HG03571 (cell line): ENCODE data around the gene FAM3B.

ENCODE experiments used
- ATAC-seq: cut with Tn5 transposase; IDR thresholded peaks from one replicate; pipeline ENCODE4 v1.9.1; 2021; ENCODE audit not compliant: unreplicated experiment

FAM3B gene

GRCh38 chr21:41318218-41318617, 1.6 kb downstream of the FAM3B start:
- no peak for ATAC-seq

- no peak for ATAC-seq
These were observed 2.7 kb downstream of the FAM3B start for GRCh38 chr21:41319273-41319672.

- no peak for ATAC-seq
These were observed 4.8 kb downstream of the FAM3B start for GRCh38 chr21:41321211-41321907.

- ATAC-seq, result no peak
These were observed 5.4 kb downstream of the FAM3B start for GRCh38 chr21:41321908-41322495.

DNA sequence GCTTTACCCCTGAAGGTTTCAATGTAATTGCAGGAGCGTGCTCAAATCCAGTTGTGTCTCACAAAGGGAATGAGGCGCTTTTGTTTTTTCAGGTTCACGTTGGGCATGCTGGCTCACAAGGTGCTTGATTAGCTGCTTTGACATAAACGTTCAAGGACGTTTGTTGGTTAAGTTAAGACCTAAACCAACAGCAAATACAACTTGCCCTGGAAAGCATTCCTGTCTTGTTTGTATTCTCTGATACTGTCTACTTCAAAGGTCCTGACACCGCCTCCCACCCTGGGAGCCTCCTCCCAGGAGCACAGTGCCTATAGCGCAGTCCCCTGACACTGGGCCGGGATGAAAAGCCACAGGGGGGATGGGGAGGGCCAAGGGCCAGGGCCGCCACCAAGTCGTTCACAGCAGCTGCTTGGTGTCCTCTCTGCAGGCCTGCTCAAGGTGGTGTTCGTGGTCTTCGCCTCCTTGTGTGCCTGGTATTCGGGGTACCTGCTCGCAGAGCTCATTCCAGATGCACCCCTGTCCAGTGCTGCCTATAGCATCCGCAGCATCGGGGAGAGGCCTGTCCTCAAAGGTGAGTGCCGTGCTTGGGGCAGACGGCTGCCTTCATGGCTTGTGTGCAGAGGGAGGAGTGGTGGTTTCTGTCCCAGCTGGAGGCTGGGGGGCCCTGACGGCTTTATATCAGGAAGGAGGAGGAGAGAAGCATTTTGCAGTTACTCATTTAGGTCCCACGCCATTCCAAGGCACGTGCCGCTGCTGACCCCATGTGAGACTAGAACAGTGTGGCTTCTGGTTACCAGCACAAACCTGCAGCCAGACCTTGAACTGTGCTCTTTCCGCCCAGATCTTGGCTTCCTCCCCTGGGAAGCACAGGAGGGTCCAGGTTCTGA, 6.1 kb downstream of the FAM3B start:
- ATAC-seq, result no peak

- no peak for ATAC-seq
These were observed 8.7 kb downstream of the FAM3B start for GRCh38 chr21:41325138-41325912.

DNA sequence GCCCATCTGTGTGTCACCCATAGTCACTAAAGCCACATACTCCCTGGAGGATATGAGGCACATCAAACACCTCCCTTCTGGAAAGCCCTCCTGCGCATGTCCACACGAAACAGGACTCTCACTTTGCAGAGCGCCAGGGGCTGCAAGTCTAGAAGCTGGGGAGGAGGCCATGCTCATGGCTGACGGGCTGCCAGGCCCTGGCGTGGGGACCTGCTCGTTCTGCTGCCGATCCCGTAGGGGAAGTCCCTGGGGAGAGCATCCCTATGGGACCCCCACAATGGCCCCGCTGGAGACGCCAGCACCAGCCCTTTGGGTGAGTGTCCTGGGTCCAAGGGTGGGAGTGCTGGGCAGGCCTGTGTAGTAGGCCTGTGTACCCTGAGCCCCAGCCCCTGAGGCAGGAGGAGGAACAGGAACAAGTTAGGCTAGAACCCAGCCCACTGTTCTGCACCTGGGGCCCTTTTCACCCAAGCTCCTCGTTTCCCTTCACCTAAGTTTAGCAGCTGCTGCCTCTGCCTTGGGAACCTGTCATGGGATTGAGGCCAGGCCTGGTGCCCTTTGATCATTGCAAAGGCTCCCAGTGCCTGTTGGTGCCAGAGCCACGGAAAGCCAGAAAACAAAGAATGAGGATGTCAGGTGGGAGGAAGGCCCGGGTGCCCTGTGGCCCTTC, 9.9 kb downstream of the FAM3B start:
- no peak for ATAC-seq

DNA sequence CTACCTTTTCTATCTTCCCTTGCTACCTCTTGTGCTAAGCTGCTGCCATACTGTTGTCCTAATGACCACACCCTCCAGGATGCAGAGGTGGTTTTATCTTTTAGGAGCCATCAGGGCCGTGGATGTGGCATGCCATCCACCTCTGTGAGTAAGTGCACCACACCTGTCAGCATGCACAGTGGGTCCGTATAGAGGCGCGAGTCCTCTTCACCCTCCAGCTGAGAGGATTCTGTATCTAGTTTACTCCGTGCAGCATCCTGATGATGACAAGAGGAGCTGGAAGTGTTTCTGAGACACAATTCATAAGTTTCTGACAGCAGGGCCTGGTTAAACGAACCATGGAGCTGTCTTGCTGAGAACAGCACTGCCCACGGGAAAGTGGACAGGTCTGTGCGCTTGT, 11.2 kb downstream of the FAM3B start:
- ATAC-seq, result no peak

- ATAC-seq, result no peak
These were observed 12.3 kb downstream of the FAM3B start for GRCh38 chr21:41328660-41329607.

GRCh38 chr21:41333752-41334151, 17.2 kb downstream of the FAM3B start:
- no peak for ATAC-seq

DNA sequence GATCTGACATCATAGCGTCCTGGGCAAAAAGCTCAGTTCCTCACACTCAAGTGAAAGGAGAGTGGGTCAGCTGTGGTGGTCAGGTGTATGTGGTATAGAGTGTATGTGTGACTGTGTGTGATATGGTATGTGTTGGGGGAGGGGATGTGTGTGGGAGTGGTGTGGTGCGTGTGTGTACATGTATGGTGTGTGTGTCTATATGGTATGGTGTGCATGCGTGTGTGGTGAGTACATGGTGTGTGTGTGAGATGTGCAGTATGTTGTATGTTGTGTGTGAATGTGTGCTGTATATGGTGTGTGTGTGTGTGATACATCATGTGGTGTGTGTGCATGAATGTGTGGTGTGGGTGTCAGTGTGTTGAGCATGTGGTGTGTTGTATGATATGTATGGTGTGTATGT, 20.9 kb downstream of the FAM3B start:
- ATAC-seq, result no peak

DNA sequence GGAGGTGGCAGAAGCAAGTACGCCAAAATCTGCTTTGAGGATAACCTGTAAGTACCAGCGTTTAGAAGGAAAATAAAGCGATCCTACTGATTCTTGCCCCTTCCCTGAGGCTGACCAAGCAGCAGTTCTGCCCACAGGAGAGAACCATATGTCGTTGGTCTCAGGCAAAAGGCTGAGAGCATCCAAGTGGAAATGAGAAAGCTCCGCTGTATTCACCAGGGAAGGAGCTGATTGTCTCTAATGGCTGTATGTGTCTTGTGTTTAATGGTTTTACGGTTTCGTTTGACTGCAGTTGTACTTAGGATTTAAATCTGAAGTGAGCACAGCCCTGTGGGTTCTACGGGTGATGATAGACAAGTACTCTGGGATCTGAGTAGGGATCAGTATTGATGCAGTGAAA, 21.9 kb downstream of the FAM3B start:
- no peak for ATAC-seq

GRCh38 chr21:41342035-41342434, 25.4 kb downstream of the FAM3B start:
- ATAC-seq, result no peak

DNA sequence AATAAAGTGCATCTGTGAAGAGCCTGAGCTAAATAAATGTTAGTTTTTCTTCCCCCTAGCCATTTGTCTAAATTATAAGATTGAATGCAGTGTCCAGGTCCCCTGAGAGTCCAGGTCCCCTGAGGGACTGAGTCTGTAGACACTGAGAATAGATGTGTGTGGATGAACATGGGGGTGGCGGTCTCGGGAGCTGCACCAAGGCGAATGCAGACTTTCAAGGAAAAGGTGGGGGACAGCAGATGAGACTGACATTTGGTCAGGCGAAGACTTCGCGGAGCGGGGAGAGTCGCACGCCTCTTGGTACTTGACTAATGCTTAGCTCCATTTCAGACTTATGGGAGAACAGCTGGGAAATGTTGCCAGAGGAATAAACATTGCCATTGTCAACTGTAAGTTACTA, 27.5 kb downstream of the FAM3B start:
- ATAC-seq, result no peak

DNA sequence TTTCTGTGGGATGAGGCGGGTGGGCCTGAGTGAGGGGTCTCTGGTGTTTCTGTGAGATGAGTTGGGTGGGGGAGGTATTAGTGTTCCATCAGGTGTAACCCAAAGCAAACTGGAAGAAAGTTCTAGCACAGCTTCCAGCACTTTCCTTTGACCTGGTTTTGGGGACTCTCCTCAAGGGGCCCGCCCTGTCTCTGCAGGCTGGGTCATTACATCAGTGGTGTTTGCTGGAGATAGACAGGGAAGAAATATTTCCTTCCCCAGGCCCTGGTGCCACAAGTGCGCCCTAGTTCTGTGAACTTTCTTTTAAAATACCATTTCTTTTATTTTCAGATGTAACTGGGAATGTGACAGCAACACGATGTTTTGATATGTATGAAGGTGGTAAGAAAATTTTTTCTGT, 28.8 kb downstream of the FAM3B start:
- ATAC-seq, result no peak

- no peak for ATAC-seq
These were observed 29.5 kb downstream of the FAM3B start for GRCh38 chr21:41345934-41346685.

DNA sequence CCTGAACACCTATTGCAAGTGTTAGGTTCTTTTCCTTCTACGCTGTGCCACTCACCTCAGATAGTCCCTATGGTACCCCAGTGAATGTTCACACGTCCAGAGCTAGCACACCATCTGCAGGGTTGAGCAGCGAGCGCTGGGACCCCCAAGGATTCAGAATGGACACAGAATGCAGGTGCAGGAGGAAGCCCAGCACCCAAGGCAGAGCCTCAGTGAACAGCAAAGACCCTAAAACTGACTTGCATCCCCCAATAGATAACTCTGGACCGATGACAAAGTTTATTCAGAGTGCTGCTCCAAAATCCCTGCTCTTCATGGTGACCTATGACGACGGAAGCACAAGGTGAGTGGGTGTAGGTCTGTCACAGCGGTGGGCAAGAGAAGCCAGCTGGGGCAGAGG, 30.2 kb downstream of the FAM3B start:
- ATAC-seq, result no peak

GRCh38 chr21:41348434-41348833, 31.8 kb downstream of the FAM3B start:
- no peak for ATAC-seq

- no peak for ATAC-seq
These were observed 32.5 kb downstream of the FAM3B start for GRCh38 chr21:41349126-41349525.
